ENCODE measurements around the gene RASGRF2.

Gene RASGRF2

GRCh38 chr5:81234801-81235200 lies 274.6 kb downstream of the RASGRF2 start:
- no peak overlapping the region for H3K4me3 ChIP-seq (ENCODE audit: low read length)
- no peak for DNase-seq (ENCODE audit: low read depth)
- no peak for TF ChIP-seq CTCF (conservative IDR thresholded peaks at IDR 0.05; ENCODE audit: low read length)

DNA sequence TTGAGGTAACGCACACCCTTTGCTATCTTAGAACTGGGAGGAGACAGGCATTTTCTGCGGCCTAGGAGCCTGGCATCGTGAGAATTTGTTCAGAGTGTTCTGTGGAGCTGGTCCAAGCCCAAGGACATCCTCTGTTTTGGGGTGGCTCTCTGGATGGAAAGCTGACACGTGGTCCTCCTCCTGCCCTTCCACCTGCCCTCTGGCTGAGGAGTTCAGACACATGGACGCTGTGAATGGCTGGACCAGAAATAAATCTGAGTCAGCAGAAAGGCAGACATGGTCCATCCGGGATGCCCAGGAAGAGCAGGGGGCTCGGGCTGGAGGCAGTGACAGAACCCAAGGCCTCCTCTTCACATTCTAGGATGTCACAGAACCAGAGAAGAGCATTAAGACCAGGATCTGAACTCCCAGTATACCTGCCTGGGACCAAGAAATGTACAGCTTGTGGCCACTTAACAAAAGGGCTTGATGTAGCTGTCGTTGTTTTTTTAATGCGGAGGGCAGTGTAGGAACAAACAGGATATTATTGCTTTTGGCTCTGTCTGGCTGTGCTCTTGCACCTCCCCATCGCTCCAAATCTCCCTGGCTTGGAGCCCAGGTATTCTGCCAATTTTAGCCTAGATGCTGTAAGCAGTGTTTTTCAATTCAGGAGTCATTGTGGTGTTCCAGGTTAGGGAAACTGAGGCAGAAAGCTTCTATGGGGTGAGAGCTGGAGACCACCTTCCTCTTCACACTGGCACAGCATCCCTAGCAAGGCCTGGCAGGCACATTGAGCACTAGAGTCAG lies 275.3 kb downstream of the RASGRF2 start:
- TF ChIP-seq CTCF (conservative IDR thresholded peaks at IDR 0.05; ENCODE audit: low read length): no peak
- no peak overlapping the region for H3K4me3 ChIP-seq (ENCODE audit: low read length)
- no peak for DNase-seq (ENCODE audit: low read depth)

- no peak for DNase-seq (ENCODE audit: low read depth)
- no peak for TF ChIP-seq CTCF (conservative IDR thresholded peaks at IDR 0.05; ENCODE audit: low read length)
- no peak overlapping the region for H3K4me3 ChIP-seq (ENCODE audit: low read length)
These were observed 278.3 kb downstream of the RASGRF2 start for GRCh38 chr5:81238460-81238859.

GRCh38 chr5:81239613-81240012 lies 279.4 kb downstream of the RASGRF2 start:
- H3K4me3 ChIP-seq (ENCODE audit: low read length): no peak overlapping the region
- TF ChIP-seq CTCF (conservative IDR thresholded peaks at IDR 0.05; ENCODE audit: low read length): no peak
- no peak for DNase-seq (ENCODE audit: low read depth)

DNA sequence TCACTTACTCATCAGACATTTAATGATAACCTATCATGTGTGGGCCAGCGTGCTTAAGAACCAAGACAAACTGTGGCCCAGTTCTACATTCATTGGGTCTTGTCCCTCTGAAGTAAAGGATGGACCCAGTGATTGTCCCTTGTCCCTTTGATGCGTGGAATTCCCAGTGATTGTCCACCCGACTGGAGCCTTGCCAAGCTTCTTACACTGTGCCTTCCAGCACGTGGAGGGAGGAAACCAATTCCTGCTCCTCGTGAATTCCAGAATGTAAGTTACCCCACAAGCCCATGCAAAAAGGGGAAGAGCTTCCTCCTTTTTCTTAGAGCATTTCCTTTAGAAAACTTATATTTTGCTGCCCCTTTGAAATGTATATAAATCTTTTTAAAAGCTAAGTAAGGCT lies 280.8 kb downstream of the RASGRF2 start:
- H3K4me3 ChIP-seq (ENCODE audit: low read length): no peak overlapping the region
- no peak for TF ChIP-seq CTCF (conservative IDR thresholded peaks at IDR 0.05; ENCODE audit: low read length)
- DNase-seq (ENCODE audit: low read depth): no peak

- TF ChIP-seq CTCF (conservative IDR thresholded peaks at IDR 0.05; ENCODE audit: low read length): no peak
- no peak overlapping the region for H3K4me3 ChIP-seq (ENCODE audit: low read length)
- DNase-seq (ENCODE audit: low read depth): no peak
These were observed 281.9 kb downstream of the RASGRF2 start for GRCh38 chr5:81241961-81242648.

GRCh38 chr5:81242906-81243436 lies 282.8 kb downstream of the RASGRF2 start:
- no peak for DNase-seq (ENCODE audit: low read depth)
- no peak for TF ChIP-seq CTCF (conservative IDR thresholded peaks at IDR 0.05; ENCODE audit: low read length)
- H3K4me3 ChIP-seq (ENCODE audit: low read length): no peak overlapping the region
